Rectal smooth muscle tissue (tissue), 1 donor: ENCODE measurements around the gene FSCB.

Source experiments
- H3K27ac ChIP-seq: one replicate; pipeline ENCODE4 v1.7.0; 2013; ENCODE audit warnings: low read depth, low read length, inconsistent platforms
- H3K27me3 ChIP-seq: one replicate; pipeline ENCODE4 v1.7.0; 2013; ENCODE audit warnings: low read length; ENCODE audit not compliant: control insufficient read depth, insufficient read depth
- H3K36me3 ChIP-seq: one replicate; pipeline ENCODE4 v1.7.0; 2013; ENCODE audit warnings: low read length; ENCODE audit not compliant: control insufficient read depth, insufficient read depth
- H3K4me1 ChIP-seq: one replicate; pipeline ENCODE4 v1.7.0; 2013; ENCODE audit warnings: low read length; ENCODE audit not compliant: control insufficient read depth, insufficient read depth
- H3K4me3 ChIP-seq: one replicate; pipeline ENCODE4 v1.7.0; 2013; ENCODE audit warnings: low read length
- H3K9ac ChIP-seq: one replicate; pipeline ENCODE4 v1.7.0; 2013; ENCODE audit warnings: low read length

Gene FSCB

DNA sequence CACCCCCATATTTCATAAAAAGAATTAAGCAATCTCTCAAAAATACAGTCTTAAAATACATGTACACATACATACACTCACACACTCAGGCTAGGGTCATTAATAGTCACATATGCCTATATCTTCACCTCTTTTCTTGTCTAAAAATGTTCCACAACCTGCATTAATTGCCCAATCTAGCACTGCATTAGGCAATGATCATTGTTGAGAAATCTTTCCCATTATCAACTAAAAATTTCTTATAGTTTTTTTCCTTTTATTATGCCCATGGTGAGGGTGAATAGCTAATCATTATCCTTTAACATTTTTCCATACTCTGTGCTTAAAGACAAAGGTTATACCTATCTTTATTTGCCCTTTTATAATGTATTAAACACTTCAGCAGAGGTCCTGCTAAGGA, 38.3 kb downstream of the FSCB start:
- Histone ChIP-seq H3K36me3 (no peaks in the 10 kb centered on the region), H3K27me3 (no peaks in the 10 kb centered on the region), H3K4me1 (no peaks in the 10 kb centered on the region), H3K4me3 (no peak overlapping the region), H3K9ac (no peak overlapping the region), H3K27ac (no peak overlapping the region)

DNA sequence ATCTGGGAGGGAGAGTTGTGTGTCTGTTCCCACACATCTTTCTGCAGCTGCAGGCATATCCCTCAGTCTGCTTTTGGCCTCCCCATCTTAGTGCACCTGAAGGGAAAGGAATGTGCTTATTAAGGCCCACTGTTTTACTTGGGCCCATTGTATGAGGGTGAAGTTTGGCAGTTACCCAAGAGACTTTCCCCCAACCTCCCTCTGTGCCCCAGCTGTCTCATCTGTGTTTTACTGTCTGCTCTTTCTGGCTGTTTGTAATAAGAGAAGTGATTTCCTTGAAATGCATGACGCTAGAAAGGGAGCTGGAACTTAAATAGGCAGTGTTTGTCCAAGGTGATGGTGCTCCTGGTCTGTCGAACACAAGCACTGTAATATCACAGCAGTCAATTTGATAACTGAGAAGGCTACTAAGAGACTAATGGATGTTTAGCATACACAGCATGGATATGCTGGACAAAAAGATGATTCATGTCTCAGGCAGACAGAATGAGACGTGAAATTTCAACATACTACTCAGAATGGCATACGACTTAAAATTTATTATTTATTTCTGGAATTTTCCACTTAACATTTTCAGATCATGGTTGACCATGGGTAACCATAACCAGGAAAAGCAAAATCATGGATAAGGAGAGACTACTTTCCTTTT, 43.6 kb downstream of the FSCB start:
- no peaks in the 10 kb centered on the region for H3K4me1 ChIP-seq
- no peak overlapping the region for H3K4me3 ChIP-seq
- H3K9ac ChIP-seq, result no peak overlapping the region
- no peaks in the 10 kb centered on the region for H3K27me3 ChIP-seq
- no peak overlapping the region for H3K27ac ChIP-seq
- no peaks in the 10 kb centered on the region for H3K36me3 ChIP-seq

DNA sequence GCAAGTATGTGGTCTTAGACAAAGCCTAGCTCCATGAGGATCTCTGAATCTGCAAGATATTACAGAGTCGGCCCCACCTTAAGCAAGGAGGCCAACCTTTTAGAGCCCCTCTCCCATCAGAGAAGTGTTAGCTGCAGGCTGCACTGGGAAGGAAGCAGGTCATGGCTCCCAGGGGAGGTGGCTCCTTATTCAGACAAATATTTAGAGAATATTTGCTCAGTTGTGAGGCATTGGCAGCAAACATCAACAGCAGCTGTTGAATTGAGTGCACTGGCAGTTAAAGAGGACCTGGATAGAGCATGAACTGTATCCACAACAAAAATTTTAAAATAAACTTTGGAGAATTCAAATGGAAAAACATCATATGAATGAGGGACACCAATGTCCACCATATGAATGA, 44.7 kb downstream of the FSCB start:
- H3K27ac ChIP-seq, result no peak overlapping the region
- no peak overlapping the region for H3K9ac ChIP-seq
- H3K4me1 ChIP-seq, result no peaks in the 10 kb centered on the region
- no peak overlapping the region for H3K4me3 ChIP-seq
- no peaks in the 10 kb centered on the region for H3K36me3 ChIP-seq
- H3K27me3 ChIP-seq, result no peaks in the 10 kb centered on the region

DNA sequence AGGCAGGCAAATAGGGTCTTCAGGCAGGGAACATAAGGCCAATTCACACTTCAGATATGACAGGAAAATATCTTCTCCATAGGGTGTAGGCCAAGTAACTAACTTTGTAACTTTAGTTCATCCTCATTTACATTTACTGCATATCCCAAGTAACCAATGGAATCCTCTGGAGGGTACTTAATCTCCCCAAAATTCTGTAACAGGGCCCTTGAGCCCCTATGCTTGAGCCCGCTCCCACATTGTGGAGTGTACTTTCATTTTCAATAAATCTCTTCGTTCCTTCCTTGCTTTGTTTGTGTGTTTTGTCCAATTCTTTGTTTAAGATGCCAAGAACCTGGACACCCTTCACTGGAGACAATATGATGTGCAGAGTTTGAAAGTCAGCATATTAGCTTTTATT, 45.3 kb downstream of the FSCB start:
- no peak overlapping the region for H3K9ac ChIP-seq
- no peak overlapping the region for H3K27ac ChIP-seq
- H3K4me3 ChIP-seq, result no peak overlapping the region
- no peaks in the 10 kb centered on the region for H3K27me3 ChIP-seq
- H3K4me1 ChIP-seq, result no peaks in the 10 kb centered on the region
- no peaks in the 10 kb centered on the region for H3K36me3 ChIP-seq
